ENCODE measurements around the gene PIP4K2B.

GRCh38 chr17:38748892-38749222, 50.5 kb downstream of the PIP4K2B start:
- TF ChIP-seq CTCF (IDR thresholded peaks at IDR 0.05) (no peak), POLR2A (IDR thresholded peaks at IDR 0.05) (no peak)
